Measurements from ENCODE around the gene UBA6. TPM values are rescaled to one million over a fixed set of nuclear protein-coding genes. Genes with fewer than 3 reads are reported as not detected.

UBA6 gene
- total and polyA plus RNA-seq, 2 of the 4 experiments (the other 2 are of a cell fraction) = 29.2 to 268 TPM

DNA sequence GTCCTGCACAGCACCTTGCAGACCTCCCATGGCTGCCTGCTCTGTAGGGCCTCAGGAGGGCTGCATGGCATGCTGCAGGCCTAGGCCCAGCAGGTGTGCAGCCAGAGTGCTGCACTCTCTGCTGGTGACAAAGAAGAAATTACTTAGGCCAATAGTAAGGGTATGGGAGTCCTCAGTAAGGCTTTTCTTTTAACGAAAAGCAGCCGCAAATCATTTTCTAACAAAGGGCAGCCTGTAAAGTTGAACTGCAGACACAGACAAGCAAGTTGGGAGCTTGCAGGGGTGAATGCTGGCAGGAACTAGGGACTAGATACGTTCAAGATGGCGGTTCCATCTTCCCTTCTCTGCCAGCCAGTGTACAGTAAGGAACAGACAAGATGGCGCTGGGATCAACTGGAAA, 22.4 kb upstream of the UBA6 start:
- WGBS, 2 experiments (ENCODE audit: extremely low coverage in 2 of 2, insufficient read length in 1 of 2) = no CpG with 5 or more reads among the region's 5 CpGs
- Histone ChIP-seq H3K4me1 (ENCODE audit: control insufficient read depth, insufficient read depth, low read length) (peaks cover 8% of the 10 kb centered on the region; the same call in 1 of the 2 replicates), H3K36me3 (ENCODE audit: control insufficient read depth, insufficient read depth, low read length) (peaks cover 4% of the 10 kb centered on the region; the same call in 1 of the 2 replicates), H2AK5ac (ENCODE audit: low read depth, low read length) (no peak overlapping the region), H2AK9ac (replicated peaks; ENCODE audit: low read depth, low read length, poor library complexity) (no peak overlapping the region), H3K56ac (ENCODE audit: extremely low read depth, insufficient read depth, low read length) (no peak overlapping the region), H3K23ac (ENCODE audit: low read depth, low read length) (no peak overlapping the region), H2AFZ (replicated peaks; ENCODE audit: low read length, poor library complexity) (no peak overlapping the region), H4K5ac (ENCODE audit: low read depth, low read length) (no peak overlapping the region), H3K18ac (ENCODE audit: low read depth, low read length) (no peak overlapping the region), H4K20me1 (ENCODE audit: insufficient read depth, low read length) (no peaks in the 10 kb centered on the region), H3K9ac (ENCODE audit: low read depth, low read length) (no peak overlapping the region), H3K4me3 (ENCODE audit: insufficient read depth, low read depth, low read length) (no peak overlapping the region), H4K91ac (ENCODE audit: insufficient read depth, low read depth, low read length) (no peak overlapping the region), H3K9me3 (ENCODE audit: control insufficient read depth, insufficient read depth, low read length) (peaks cover 2% of the 10 kb centered on the region), H3K9me1 (ENCODE audit: insufficient read depth, low read length) (peaks cover 11% of the 10 kb centered on the region; the same call in 1 of the 2 replicates), H2BK15ac (ENCODE audit: low read depth, low read length) (no peak overlapping the region), H3K79me1 (ENCODE audit: low read depth in 1 of 2, low read length in 2 of 2) (peaks cover 0 to 13% of the 10 kb centered on the region in 2 experiments; a peak in 2 of 4 replicates), H3K27me3 (ENCODE audit: control insufficient read depth, insufficient read depth, low read length) (no peaks in the 10 kb centered on the region), H3K4me2 (ENCODE audit: low read depth, low read length) (no peak overlapping the region), H3K14ac (replicated peaks; ENCODE audit: low read depth, low read length) (no peak overlapping the region), H2BK120ac (ENCODE audit: low read depth, low read length) (no peak overlapping the region), H2BK20ac (ENCODE audit: low read depth, low read length) (no peak overlapping the region), H3K27ac (ENCODE audit: insufficient read depth, low read length) (no peak overlapping the region), H4K8ac (ENCODE audit: low read depth in 2 of 2, low read length in 2 of 2) (no peak overlapping the region), H3K4ac (ENCODE audit: low read depth, low read length) (no peak overlapping the region), H2BK5ac (ENCODE audit: low read depth, low read length, poor library complexity, severe bottlenecking) (no peak overlapping the region)
- ChIA-PET POLR2A (ENCODE audit: unreplicated experiment) (no interaction called here), CTCF (interaction anchor here (0.5 kb wide), 1 partner anchor 57 kb away, joined by 3 read pairs; no protein-coding TSS in a partner anchor)
- DNase-seq = no peak
- no TSS peak for BruUV-seq (replicated peaks)
- dilution Hi-C loops (cut with HindIII; ENCODE audit: low sequenced_read_pairs, unreplicated experiment) (no loop called here), in situ Hi-C loops (cut with MboI; ENCODE audit: low sequenced_read_pairs) (no loop called here), intact Hi-C loops (cut with micrococcal nuclease) (no loop called here)
- TF ChIP-seq SMC3 (IDR thresholded peaks at IDR 0.05; ENCODE audit: low read depth, low read length) (no peak), RFX5 (IDR thresholded peaks at IDR 0.05; ENCODE audit: low read depth, low read length) (no peak), BHLHE40 (IDR thresholded peaks at IDR 0.05; ENCODE audit: low read depth, low read length) (no peak), MAFK (IDR thresholded peaks at IDR 0.05; ENCODE audit: low read depth, low read length) (no peak), RCOR1 (IDR thresholded peaks at IDR 0.05; ENCODE audit: insufficient replicate concordance, low read length) (no peak), MXI1 (IDR thresholded peaks at IDR 0.05; ENCODE audit: borderline replicate concordance, low read depth, low read length) (no peak), MAZ (IDR thresholded peaks at IDR 0.05; ENCODE audit: borderline replicate concordance, low read depth, low read length) (no peak), FOS (IDR thresholded peaks at IDR 0.05; ENCODE audit: low read depth, low read length) (no peak), CEBPB (IDR thresholded peaks at IDR 0.05; ENCODE audit: low read depth, low read length) (no peak), CHD1 (IDR thresholded peaks at IDR 0.05; ENCODE audit: low read depth, low read length) (no peak), POLR2A (IDR thresholded peaks at IDR 0.05; ENCODE audit: low read depth, low read length) (no peak), RAD21 (IDR thresholded peaks at IDR 0.05; ENCODE audit: low read length) (no peak), NFE2L2 (IDR thresholded peaks at IDR 0.05; ENCODE audit: low read depth, low read length) (no peak)
- TF ChIP-seq, protein P1, sequence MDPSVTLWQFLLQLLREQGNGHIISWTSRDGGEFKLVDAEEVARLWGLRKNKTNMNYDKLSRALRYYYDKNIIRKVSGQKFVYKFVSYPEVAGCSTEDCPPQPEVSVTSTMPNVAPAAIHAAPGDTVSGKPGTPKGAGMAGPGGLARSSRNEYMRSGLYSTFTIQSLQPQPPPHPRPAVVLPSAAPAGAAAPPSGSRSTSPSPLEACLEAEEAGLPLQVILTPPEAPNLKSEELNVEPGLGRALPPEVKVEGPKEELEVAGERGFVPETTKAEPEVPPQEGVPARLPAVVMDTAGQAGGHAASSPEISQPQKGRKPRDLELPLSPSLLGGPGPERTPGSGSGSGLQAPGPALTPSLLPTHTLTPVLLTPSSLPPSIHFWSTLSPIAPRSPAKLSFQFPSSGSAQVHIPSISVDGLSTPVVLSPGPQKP (IDR thresholded peaks at IDR 0.05; ENCODE audit: borderline replicate concordance, low read depth, low read length) = no peak
- TF ChIP-seq, protein P2, sequence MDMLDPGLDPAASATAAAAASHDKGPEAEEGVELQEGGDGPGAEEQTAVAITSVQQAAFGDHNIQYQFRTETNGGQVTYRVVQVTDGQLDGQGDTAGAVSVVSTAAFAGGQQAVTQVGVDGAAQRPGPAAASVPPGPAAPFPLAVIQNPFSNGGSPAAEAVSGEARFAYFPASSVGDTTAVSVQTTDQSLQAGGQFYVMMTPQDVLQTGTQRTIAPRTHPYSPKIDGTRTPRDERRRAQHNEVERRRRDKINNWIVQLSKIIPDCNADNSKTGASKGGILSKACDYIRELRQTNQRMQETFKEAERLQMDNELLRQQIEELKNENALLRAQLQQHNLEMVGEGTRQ (IDR thresholded peaks at IDR 0.05; ENCODE audit: low read depth, low read length) = no peak
- TF ChIP-seq, protein P3, sequence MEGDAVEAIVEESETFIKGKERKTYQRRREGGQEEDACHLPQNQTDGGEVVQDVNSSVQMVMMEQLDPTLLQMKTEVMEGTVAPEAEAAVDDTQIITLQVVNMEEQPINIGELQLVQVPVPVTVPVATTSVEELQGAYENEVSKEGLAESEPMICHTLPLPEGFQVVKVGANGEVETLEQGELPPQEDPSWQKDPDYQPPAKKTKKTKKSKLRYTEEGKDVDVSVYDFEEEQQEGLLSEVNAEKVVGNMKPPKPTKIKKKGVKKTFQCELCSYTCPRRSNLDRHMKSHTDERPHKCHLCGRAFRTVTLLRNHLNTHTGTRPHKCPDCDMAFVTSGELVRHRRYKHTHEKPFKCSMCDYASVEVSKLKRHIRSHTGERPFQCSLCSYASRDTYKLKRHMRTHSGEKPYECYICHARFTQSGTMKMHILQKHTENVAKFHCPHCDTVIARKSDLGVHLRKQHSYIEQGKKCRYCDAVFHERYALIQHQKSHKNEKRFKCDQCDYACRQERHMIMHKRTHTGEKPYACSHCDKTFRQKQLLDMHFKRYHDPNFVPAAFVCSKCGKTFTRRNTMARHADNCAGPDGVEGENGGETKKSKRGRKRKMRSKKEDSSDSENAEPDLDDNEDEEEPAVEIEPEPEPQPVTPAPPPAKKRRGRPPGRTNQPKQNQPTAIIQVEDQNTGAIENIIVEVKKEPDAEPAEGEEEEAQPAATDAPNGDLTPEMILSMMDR (conservative IDR thresholded peaks at IDR 0.05; ENCODE audit: low read depth, low read length) = no peak
- no peak for ATAC-seq (ENCODE audit: low read depth)
